ENCODE measurements around the gene ZBTB46. TPM values are rescaled to one million over a fixed set of nuclear protein-coding genes. Genes with fewer than 3 reads are reported as not detected.
A peak's percentile ranks its signal among the peaks of the same experiment; 100 is the strongest.

The ZBTB46 gene
- total and polyA plus RNA-seq, 7 donors, result 0.23 to 5.3 (median 3.6) TPM

GRCh38 chr20:63696306-63696627 is 134.8 kb downstream of the ZBTB46 start:
- no peaks in the 10 kb centered on the region for H3K9me3 ChIP-seq
- peaks cover 6 to 29% (median 11%) of the 10 kb centered on the region in 4 donors for H3K36me3 ChIP-seq
- H3K27ac ChIP-seq, result no peak overlapping the region
- intact Hi-C loops (cut with DNase I), result no loop called here
- peak overlapping the region in 3 of 4 donors; percentile 19 to 29 (median 28) for H3K4me3 ChIP-seq
- WGBS, 2 donors, result 7 to 15% methylated on average over 6 of the region's 6 CpGs
- H3K4me1 ChIP-seq, result peaks cover 0 to 43% (median 37%) of the 10 kb centered on the region in 4 donors
- H3K27me3 ChIP-seq, result no peaks in the 10 kb centered on the region
- DNase-seq, result peak; percentile 66
- TF ChIP-seq POLR2AphosphoS5 (IDR thresholded peaks at IDR 0.05), result no peak
- no peak for TF ChIP-seq POLR2A (IDR thresholded peaks at IDR 0.05)
- no peak for TF ChIP-seq EP300 (IDR thresholded peaks at IDR 0.05)
- no peak for TF ChIP-seq CTCF (IDR thresholded peaks at IDR 0.05)

- H3K9me3 ChIP-seq, result no peaks in the 10 kb centered on the region
- H3K36me3 ChIP-seq, result peaks cover 6 to 29% (median 11%) of the 10 kb centered on the region in 4 donors
- H3K27me3 ChIP-seq, result no peaks in the 10 kb centered on the region
- DNase-seq, result peak; percentile 52
- intact Hi-C loops (cut with DNase I), result no loop called here
- 50 to 76% methylated on average over 25 of the region's 25 CpGs for WGBS, 2 donors
- TF ChIP-seq POLR2AphosphoS5 (IDR thresholded peaks at IDR 0.05), result peak in 1 of 4 donors; percentile 4
- no peak for TF ChIP-seq POLR2A (IDR thresholded peaks at IDR 0.05)
- peaks cover 0 to 43% (median 37%) of the 10 kb centered on the region in 4 donors for H3K4me1 ChIP-seq
- no peak overlapping the region for H3K27ac ChIP-seq
- H3K4me3 ChIP-seq, result no peak overlapping the region
Observed at GRCh38 chr20:63695424-63696305, 135.4 kb downstream of the ZBTB46 start.

DNA sequence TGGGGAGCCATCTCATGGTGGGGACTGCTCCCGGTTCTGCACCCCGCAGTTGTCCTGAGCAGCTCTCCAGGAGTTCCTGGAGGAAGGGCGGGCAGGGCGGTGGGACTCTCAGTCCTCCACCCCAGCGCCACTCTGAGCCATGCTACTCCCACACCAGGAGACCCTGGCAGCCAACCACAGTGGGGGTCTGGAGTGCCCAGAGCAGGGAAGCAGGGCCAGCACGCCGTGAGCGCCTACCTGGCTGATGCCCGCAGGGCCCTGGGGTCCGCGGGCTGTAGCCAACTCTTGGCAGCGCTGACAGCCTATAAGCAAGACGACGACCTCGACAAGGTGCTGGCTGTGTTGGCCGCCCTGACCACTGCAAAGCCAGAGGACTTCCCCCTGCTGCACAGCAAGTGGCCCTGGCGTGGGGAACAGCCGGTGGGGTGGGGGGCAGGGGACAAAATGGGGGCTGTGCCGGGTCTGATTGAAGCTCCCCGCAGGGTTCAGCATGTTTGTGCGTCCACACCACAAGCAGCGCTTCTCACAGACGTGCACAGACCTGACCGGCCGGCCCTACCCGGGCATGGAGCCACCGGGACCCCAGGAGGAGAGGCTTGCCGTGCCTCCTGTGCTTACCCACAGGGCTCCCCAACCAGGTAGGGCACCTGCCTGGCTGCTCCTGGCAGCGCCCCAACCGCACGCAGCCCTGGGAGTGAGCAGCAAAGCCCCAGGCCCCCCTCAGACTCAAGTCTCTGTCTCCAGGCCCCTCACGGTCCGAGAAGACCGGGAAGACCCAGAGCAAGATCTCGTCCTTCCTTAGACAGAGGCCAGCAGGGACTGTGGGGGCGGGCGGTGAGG is 136.3 kb downstream of the ZBTB46 start:
- intact Hi-C loops (cut with DNase I), result no loop called here
- TF ChIP-seq EP300 (IDR thresholded peaks at IDR 0.05), result no peak
- no peak for TF ChIP-seq POLR2A (IDR thresholded peaks at IDR 0.05)
- TF ChIP-seq POLR2AphosphoS5 (IDR thresholded peaks at IDR 0.05), result peak in 1 of 4 donors; percentile 3
- no peak overlapping the region for H3K4me3 ChIP-seq
- H3K36me3 ChIP-seq, result peaks cover 6 to 27% (median 11%) of the 10 kb centered on the region in 4 donors
- peaks cover 0 to 40% (median 37%) of the 10 kb centered on the region in 4 donors for H3K4me1 ChIP-seq
- H3K9me3 ChIP-seq, result no peaks in the 10 kb centered on the region
- H3K27ac ChIP-seq, result no peak overlapping the region
- WGBS, 2 donors, result 93 to 95% methylated on average over 37 of the region's 37 CpGs
- peak; percentile 65 for DNase-seq
- no peaks in the 10 kb centered on the region for H3K27me3 ChIP-seq

DNA sequence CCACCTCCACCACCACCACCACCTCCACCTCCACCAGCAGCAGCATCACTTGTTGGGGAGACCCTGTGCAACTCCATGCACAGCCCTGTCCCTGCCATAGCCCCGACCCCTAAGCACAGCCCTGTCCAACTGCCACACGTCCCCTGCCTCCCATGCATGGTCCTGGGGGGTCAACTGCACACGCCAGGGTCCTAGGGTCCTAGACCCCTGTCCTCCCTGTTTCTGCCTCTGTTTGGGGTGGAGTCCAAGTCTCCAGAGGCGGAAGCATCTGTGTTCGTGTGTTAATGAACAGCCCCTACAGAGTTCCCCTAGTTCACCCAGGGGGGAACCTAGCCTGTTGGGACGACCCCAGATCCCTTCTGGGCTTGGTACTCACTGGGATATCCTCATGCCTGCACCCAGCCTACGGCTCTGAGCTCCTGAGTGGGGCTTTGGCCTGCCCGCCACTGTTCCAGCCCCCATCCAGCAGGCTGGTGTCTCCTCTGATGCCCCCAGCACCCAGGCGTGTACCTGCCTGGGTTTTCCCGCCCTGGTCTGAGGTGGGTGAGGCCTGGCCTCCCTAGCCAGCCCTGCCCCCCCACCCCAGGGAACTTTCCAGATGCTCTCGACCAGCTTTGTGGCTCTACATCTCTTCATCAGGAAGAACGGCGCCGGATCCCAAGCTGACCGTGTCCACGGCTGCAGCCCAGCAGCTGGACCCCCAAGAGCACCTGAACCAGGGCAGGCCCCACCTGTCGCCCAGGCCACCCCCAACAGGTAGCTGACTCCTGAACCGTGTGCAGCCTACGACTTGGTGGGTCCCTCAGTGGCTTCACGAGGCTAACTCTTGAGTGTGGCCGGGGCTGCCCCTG is 137.1 kb downstream of the ZBTB46 start:
- peak; percentile 59 for DNase-seq
- peaks cover 0 to 32% (median 28%) of the 10 kb centered on the region in 4 donors for H3K4me1 ChIP-seq
- WGBS, 2 donors, result 94 to 95% methylated on average over 21 of the region's 21 CpGs

More for the DNA sequence above, 137.1 kb downstream of the ZBTB46 start:
- Histone ChIP-seq H3K4me3 (no peak overlapping the region), H3K27me3 (no peaks in the 10 kb centered on the region), H3K27ac (no peak overlapping the region), H3K36me3 (peaks cover 6 to 24% (median 11%) of the 10 kb centered on the region in 4 donors), H3K9me3 (no peaks in the 10 kb centered on the region)
- TF ChIP-seq POLR2AphosphoS5 (IDR thresholded peaks at IDR 0.05) (no peak), EP300 (IDR thresholded peaks at IDR 0.05) (no peak), POLR2A (IDR thresholded peaks at IDR 0.05) (no peak), CTCF (IDR thresholded peaks at IDR 0.05) (no peak)
- intact Hi-C loops (cut with DNase I), result no loop called here

Small RNAs within 50 kb of the gene (small RNA-seq; reads per million reads assigned to genes)
- gene LIME1 (0 reads per million in 3 donors), gene TNFRSF6B (0 reads per million in 3 donors)

Other genes with a start within 250 kb of the ZBTB46 start
- gene GMEB2, start 204.2 kb downstream of the ZBTB46 start, total RNA-seq, result 1 to 10 TPM; 6.2 to 8.2 (median 8.0) TPM
- gene GMEB2, start 204.2 kb downstream of the ZBTB46 start, polyA plus RNA-seq, result 10 to 100 TPM in 1 of 3 donors, 1 to 10 TPM in 2; 6.0 to 15.1 (median 7.4) TPM
- 10 to 100 TPM; 14.6 to 22.1 (median 20.1) TPM for gene STMN3, start 177.8 kb downstream of the ZBTB46 start, total RNA-seq
- gene STMN3, start 177.8 kb downstream of the ZBTB46 start, polyA plus RNA-seq, result 10 to 100 TPM in 1 of 3 donors, 1 to 10 TPM in 2; 1.8 to 25.2 (median 6.6) TPM
- gene RTEL1, start 173.0 kb downstream of the ZBTB46 start, total RNA-seq, result 10 to 100 TPM; 19.6 to 44.3 (median 31.4) TPM
- gene RTEL1, start 173.0 kb downstream of the ZBTB46 start, polyA plus RNA-seq, result 10 to 100 TPM in 1 of 3 donors, 1 to 10 TPM in 2; 3.6 to 22.4 (median 9.0) TPM
- 10 to 100 TPM in 1 of 4 donors, 1 to 10 TPM in 3; 1.8 to 45.5 (median 4.2) TPM for gene TNFRSF6B, start 134.6 kb downstream of the ZBTB46 start, total RNA-seq
- 100 to 1,000 TPM in 1 of 3 donors, 1 to 10 TPM in 2; 1.2 to 186 (median 4.8) TPM for gene TNFRSF6B, start 134.6 kb downstream of the ZBTB46 start, polyA plus RNA-seq
- 10 to 100 TPM; 26.8 to 38.7 (median 28.8) TPM for gene ARFRP1, start 123.3 kb downstream of the ZBTB46 start, total RNA-seq
- 10 to 100 TPM; 39.1 to 70.2 (median 45.6) TPM for gene ARFRP1, start 123.3 kb downstream of the ZBTB46 start, polyA plus RNA-seq
- 10 to 100 TPM; 18.5 to 22.5 (median 19.6) TPM for gene ZGPAT, start 123.2 kb downstream of the ZBTB46 start, total RNA-seq
- gene ZGPAT, start 123.2 kb downstream of the ZBTB46 start, polyA plus RNA-seq, result 10 to 100 TPM; 24.0 to 44.9 (median 30.5) TPM
- gene LIME1, start 94.6 kb downstream of the ZBTB46 start, total RNA-seq, result 1 to 10 TPM; 4.6 to 7.8 (median 6.4) TPM
- gene LIME1, start 94.6 kb downstream of the ZBTB46 start, polyA plus RNA-seq, result 10 to 100 TPM in 1 of 3 donors, 1 to 10 TPM in 1, not detected in 1; 4.8 to 35.3 TPM
- 10 to 100 TPM; 25.2 to 78.2 (median 54.5) TPM for gene SLC2A4RG, start 91.5 kb downstream of the ZBTB46 start, total RNA-seq
- 10 to 100 TPM; 19.7 to 33.0 (median 33.0) TPM for gene SLC2A4RG, start 91.5 kb downstream of the ZBTB46 start, polyA plus RNA-seq
- not detected for gene ABHD16B, start 30.2 kb upstream of the ZBTB46 start, total RNA-seq
- gene ABHD16B, start 30.2 kb upstream of the ZBTB46 start, polyA plus RNA-seq, result under 1 TPM in 1 of 3 donors, not detected in 2; 0.44 TPM
- 100 to 1,000 TPM in 3 of 4 donors, 10 to 100 TPM in 1; 84.7 to 109 (median 104) TPM for gene TPD52L2, start 34.0 kb upstream of the ZBTB46 start, total RNA-seq
- 10 to 100 TPM; 71.7 to 84.2 (median 74.5) TPM for gene TPD52L2, start 34.0 kb upstream of the ZBTB46 start, polyA plus RNA-seq
- gene DNAJC5, start 63.9 kb upstream of the ZBTB46 start, total RNA-seq, result 10 to 100 TPM; 25.0 to 36.4 (median 31.2) TPM
- 10 to 100 TPM; 21.6 to 62.8 (median 41.6) TPM for gene DNAJC5, start 63.9 kb upstream of the ZBTB46 start, polyA plus RNA-seq
- 10 to 100 TPM; 21.1 to 36.3 (median 24.9) TPM for gene UCKL1, start 125.2 kb upstream of the ZBTB46 start, total RNA-seq
- gene UCKL1, start 125.2 kb upstream of the ZBTB46 start, polyA plus RNA-seq, result 10 to 100 TPM; 22.8 to 45.6 (median 26.1) TPM
- 10 to 100 TPM in 2 of 4 donors, 1 to 10 TPM in 2; 5.1 to 10.8 (median 9.0) TPM for gene ZNF512B, start 138.7 kb upstream of the ZBTB46 start, total RNA-seq
- gene ZNF512B, start 138.7 kb upstream of the ZBTB46 start, polyA plus RNA-seq, result 1 to 10 TPM in 2 of 3 donors, under 1 TPM in 1; 0.23 to 5.5 (median 1.2) TPM
- gene SAMD10, start 148.4 kb upstream of the ZBTB46 start, total RNA-seq, result 1 to 10 TPM in 3 of 4 donors, under 1 TPM in 1; 0.68 to 8.3 (median 1.9) TPM
- gene SAMD10, start 148.4 kb upstream of the ZBTB46 start, polyA plus RNA-seq, result 1 to 10 TPM; 2.8 to 8.7 (median 4.2) TPM
- 10 to 100 TPM; 42.3 to 52.1 (median 46.9) TPM for gene PRPF6, start 149.9 kb upstream of the ZBTB46 start, total RNA-seq
- 10 to 100 TPM; 23.4 to 59.9 (median 26.4) TPM for gene PRPF6, start 149.9 kb upstream of the ZBTB46 start, polyA plus RNA-seq
- 1 to 10 TPM in 1 of 4 donors, under 1 TPM in 3; under 0.01 to 1.1 (median 0.37) TPM for gene C20orf204, start 204.9 kb upstream of the ZBTB46 start, total RNA-seq
- gene C20orf204, start 204.9 kb upstream of the ZBTB46 start, polyA plus RNA-seq, result 1 to 10 TPM in 1 of 3 donors, not detected in 2; 1.7 TPM
- 1 to 10 TPM; 1.8 to 5.5 (median 3.8) TPM for gene SOX18, start 218.4 kb upstream of the ZBTB46 start, total RNA-seq
- 10 to 100 TPM in 1 of 3 donors, 1 to 10 TPM in 1, under 1 TPM in 1; 0.69 to 11.9 (median 3.0) TPM for gene SOX18, start 218.4 kb upstream of the ZBTB46 start, polyA plus RNA-seq
- gene TCEA2, start 231.9 kb upstream of the ZBTB46 start, total RNA-seq, result 10 to 100 TPM; 41.7 to 50.5 (median 42.2) TPM
- gene TCEA2, start 231.9 kb upstream of the ZBTB46 start, polyA plus RNA-seq, result 10 to 100 TPM in 2 of 3 donors, 1 to 10 TPM in 1; 2.1 to 14.0 (median 11.4) TPM
- 10 to 100 TPM in 2 of 4 donors, 1 to 10 TPM in 2; 7.5 to 12.3 (median 10.5) TPM for gene RGS19, start 248.3 kb upstream of the ZBTB46 start, total RNA-seq
- gene RGS19, start 248.3 kb upstream of the ZBTB46 start, polyA plus RNA-seq, result 10 to 100 TPM; 11.1 to 22.0 (median 12.6) TPM
- gene OPRL1, start 248.8 kb upstream of the ZBTB46 start, total RNA-seq, result 1 to 10 TPM in 1 of 4 donors, under 1 TPM in 3; 0.71 to 2.2 (median 0.89) TPM
- gene OPRL1, start 248.8 kb upstream of the ZBTB46 start, polyA plus RNA-seq, result 1 to 10 TPM in 1 of 3 donors, under 1 TPM in 1, not detected in 1; under 0.01 to 1.0 TPM

Measured in sigmoid colon (tissue), 7 donors.